SK-N-MC (cell line): Measurements from ENCODE around the gene PSMC3.

ENCODE experiments used
- EZH2 ChIP-seq: fragments of 200-600 bp; sonication (generic); IDR thresholded peaks from one replicate; pipeline ENCODE4 v1.6.1; 2017; ENCODE audit warnings: antibody characterized with exemption
- FOXP2 ChIP-seq: optimal IDR thresholded peaks from 2 replicates; pipeline ENCODE3; 2011; ENCODE audit warnings: mild to moderate bottlenecking, moderate library complexity; ENCODE audit not compliant: insufficient read depth; ENCODE audit errors: extremely low read length, control extremely low read depth
- POLR2AphosphoS5 ChIP-seq: IDR thresholded peaks from 2 replicates; pipeline ENCODE4 v1.6.1; 2012; ENCODE audit warnings: mild to moderate bottlenecking, low read depth, low read length, borderline replicate concordance

DNA sequence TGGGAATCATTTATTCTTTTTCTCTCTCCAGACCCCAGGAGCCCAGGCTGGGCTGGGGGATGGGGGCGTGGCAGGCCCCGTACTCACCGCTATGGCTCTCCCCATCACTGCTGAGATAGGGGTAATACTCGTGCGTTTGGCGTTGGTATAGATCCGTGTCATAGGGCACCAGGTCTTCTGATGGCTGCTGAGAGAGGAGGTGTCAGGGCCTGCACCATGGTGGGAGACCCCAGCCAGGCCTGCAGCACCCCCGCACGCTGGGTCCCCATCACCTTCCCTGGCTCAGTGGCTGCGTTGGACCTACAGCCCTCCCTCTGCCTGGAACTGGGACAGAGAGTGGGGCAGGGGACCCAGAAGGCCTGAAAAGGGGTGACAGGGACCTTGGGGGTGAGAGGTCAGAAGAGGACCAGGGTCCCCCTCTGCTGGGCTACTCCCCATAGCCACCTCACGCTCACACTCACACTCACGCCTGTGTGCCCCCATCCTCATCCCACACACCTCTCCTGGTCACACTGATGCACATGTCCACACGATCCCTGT, 50.6 kb downstream of the PSMC3 start:
- TF ChIP-seq POLR2AphosphoS5 (no peak), EZH2 (no peak), FOXP2 (no peak)
